BJ (cell line): Measurements from ENCODE around the gene VIPR1. TPM values are rescaled to one million over a fixed set of nuclear protein-coding genes. Genes with fewer than 3 reads are reported as not detected.

ENCODE experiments used
- CTCF ChIA-PET: fragments of 350-600 bp; formaldehyde crosslinking; extraction: SDS; loops from one replicate; lab custom pipeline; 2021; ENCODE audit warnings: antibody characterized with exemption, inconsistent platforms; lab: Yijun Ruan, JAX
- POLR2A ChIA-PET: fragments of 300-600 bp; sonication (Branson Sonifier 250); formaldehyde crosslinking; extraction: SDS; loops from one replicate; lab custom pipeline; 2021; ENCODE audit warnings: antibody characterized with exemption; lab: Charles Lee
- DNase-seq: peaks from one replicate; pipeline ENCODE4 v3.0.0-alpha.2; 2011; ENCODE audit warnings: low read depth
- H3K27me3 ChIP-seq: 2 replicates; pipeline ENCODE4 v1.6.0; 2011; ENCODE audit warnings: low read length; ENCODE audit not compliant: control insufficient read depth, insufficient read depth
- H3K36me3 ChIP-seq: 2 replicates; pipeline ENCODE4 v1.5.1; 2011; ENCODE audit warnings: low read length; ENCODE audit not compliant: control insufficient read depth, insufficient read depth
- H3K4me3 ChIP-seq: 2 replicates; pipeline ENCODE4 v1.5.1; 2011; ENCODE audit warnings: low read depth, mild to moderate bottlenecking, control low read depth, low read length
- polyA plus RNA-seq: library from polyadenylated mRNA; depleted of rRNA; stranded (reverse); fragments of >200 nt; gene quantifications from 2 replicates; pipeline ENCODE4 v1.2.3, GENCODE V29; 2011
- TF ChIP-seq, protein P1 (sequence below): IDR thresholded peaks from 2 replicates; pipeline ENCODE4 v1.5.1; 2011; ENCODE audit warnings: low read depth, mild to moderate bottlenecking, control low read depth, inconsistent platforms, low read length, moderate library complexity; ENCODE audit not compliant: insufficient read depth

The VIPR1 gene
- polyA plus RNA-seq, 1 experiment: not detected

DNA sequence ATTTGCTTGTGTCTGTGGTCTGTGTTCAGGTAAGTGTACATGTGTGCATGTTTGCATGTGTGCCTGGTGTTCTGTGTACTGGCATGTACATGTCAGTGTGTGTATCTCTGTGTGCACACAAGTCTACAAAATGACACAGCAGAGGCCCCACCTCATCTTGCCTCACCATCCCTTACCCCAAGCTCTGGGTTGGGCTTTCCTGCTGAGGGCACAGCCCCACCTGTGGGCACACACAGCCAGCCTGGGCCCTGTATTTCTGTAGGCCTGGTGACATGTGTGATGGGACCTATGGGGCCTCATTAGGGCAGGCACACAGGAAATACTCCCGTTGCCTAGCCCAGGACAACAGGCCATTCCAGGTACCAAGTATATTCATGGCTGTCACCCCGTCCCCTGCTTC, 13.5 kb downstream of the VIPR1 start:
- ChIA-PET POLR2A (no interaction called here), CTCF (no interaction called here)

DNA sequence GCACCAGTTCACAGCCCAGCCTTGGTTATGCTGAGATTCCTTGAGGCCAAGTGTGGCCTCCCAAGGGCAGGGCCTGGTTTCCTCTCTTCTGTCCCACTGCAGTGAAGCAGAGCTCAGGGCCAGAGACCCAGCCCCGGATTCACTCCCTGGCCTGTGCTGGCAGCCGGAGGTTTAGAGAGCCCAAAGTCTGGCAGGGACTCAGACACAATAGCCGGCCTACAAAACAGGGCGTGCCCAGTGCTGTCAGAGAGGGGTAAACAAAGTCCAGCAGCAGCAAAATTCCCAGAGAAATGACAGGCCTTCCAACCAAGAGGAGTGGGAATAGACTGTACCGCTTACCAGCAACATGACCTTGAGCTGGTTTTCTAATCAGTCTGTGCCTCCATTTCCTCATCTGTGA, 14.0 kb downstream of the VIPR1 start:
- Histone ChIP-seq H3K36me3 (no peaks in the 10 kb centered on the region), H3K4me3 (no peak overlapping the region), H3K27me3 (peaks cover 2% of the 10 kb centered on the region; the same call in 1 of the 2 replicates)
- POLR2A ChIA-PET: no interaction called here
- TF ChIP-seq, protein P1, sequence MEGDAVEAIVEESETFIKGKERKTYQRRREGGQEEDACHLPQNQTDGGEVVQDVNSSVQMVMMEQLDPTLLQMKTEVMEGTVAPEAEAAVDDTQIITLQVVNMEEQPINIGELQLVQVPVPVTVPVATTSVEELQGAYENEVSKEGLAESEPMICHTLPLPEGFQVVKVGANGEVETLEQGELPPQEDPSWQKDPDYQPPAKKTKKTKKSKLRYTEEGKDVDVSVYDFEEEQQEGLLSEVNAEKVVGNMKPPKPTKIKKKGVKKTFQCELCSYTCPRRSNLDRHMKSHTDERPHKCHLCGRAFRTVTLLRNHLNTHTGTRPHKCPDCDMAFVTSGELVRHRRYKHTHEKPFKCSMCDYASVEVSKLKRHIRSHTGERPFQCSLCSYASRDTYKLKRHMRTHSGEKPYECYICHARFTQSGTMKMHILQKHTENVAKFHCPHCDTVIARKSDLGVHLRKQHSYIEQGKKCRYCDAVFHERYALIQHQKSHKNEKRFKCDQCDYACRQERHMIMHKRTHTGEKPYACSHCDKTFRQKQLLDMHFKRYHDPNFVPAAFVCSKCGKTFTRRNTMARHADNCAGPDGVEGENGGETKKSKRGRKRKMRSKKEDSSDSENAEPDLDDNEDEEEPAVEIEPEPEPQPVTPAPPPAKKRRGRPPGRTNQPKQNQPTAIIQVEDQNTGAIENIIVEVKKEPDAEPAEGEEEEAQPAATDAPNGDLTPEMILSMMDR: no peak
- CTCF ChIA-PET: no interaction called here
- no peak for DNase-seq

More for the DNA sequence above, 13.5 kb downstream of the VIPR1 start:
- Histone ChIP-seq H3K4me3 (no peak overlapping the region), H3K27me3 (peaks cover 2% of the 10 kb centered on the region; the same call in 1 of the 2 replicates), H3K36me3 (no peaks in the 10 kb centered on the region)
- TF ChIP-seq, protein P1: no peak
- DNase-seq: no peak

DNA sequence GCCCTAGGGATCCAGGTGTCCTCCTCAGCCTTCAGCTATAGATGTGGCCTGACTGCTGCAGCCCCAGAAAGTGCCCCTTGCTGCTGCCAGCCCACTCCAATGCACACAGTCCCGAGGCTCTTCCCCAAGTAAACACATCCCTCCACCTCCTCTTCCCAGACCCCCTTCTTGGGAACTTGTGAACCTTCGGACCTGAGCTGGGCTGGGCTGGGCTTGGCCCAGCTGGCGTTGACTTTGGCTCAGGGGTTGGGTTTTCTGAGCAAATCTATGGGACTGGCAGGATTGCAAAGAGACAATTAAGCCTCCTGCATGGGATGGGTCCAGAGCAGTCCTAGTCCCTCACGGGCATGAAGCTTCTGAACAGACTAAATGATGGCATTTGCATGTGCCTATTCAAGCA, 14.7 kb downstream of the VIPR1 start:
- no peak overlapping the region for H3K4me3 ChIP-seq
- POLR2A ChIA-PET: no interaction called here
- no peaks in the 10 kb centered on the region; the same call in 1 of the 2 replicates for H3K27me3 ChIP-seq
- DNase-seq: no peak
- TF ChIP-seq, protein P1: no peak
- CTCF ChIA-PET: no interaction called here
- H3K36me3 ChIP-seq: no peaks in the 10 kb centered on the region

DNA sequence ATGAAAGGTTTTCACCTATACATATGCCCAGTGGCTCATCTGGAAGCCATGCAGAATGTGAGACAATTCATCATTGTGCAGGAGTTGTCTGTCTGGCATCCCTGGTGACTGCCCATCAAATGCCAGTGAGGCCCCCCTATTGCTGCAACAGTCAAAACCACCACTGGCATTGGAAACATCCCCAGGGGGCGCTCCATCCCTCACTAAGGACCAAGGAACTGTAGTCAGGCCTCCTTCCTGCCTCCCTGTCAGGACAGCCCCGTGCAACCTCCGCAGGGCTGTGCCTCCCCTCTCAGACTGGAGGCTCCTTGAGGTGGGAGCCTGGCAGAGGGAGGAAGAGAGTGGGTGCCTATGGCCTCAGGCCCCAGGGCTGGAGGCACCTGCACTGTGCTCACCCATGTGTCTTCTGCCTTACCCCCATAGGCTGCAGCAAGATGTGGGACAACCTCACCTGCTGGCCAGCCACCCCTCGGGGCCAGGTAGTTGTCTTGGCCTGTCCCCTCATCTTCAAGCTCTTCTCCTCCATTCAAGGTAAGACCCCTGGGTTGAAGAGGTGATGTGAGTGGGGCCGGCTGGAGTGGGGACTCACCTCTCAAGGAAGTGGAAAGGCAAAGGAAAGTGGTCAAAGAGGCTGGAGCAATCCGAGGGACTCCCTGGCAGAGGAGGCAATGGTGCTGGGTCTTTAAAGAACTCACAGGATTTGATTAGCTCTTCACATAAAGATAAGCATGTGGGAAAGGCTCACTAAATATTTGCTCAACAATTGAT, 16.5 kb downstream of the VIPR1 start:
- no peaks in the 10 kb centered on the region for H3K36me3 ChIP-seq
- TF ChIP-seq, protein P1: 0 out of 2 replicates have a peak, but pooled peaks have one; percentile 5
- DNase-seq: no peak
- ChIA-PET CTCF (interaction anchor here (1.9 kb wide), 1 partner anchor 18 kb away, joined by 6 read pairs; no protein-coding TSS in a partner anchor), POLR2A (no interaction called here)
- no peaks in the 10 kb centered on the region for H3K27me3 ChIP-seq
- no peak overlapping the region for H3K4me3 ChIP-seq

DNA sequence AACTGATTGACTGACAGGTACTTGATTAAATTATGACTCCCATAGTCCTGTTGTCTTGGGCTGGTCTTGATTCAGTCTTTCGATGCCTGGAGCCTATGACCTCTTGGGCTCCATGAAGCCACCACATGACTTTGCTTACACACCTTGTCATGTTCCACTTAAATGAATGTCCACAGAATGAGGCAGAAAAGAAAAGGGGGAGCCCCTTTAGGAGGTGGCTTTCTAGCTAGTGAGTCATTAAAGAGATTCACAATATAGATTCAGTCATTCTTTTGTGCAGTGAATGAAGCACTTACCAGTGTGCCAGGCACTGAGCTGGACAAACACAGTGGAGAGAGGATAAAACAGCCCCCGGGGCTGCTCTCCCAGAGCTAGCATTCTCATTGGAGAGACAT, 17.1 kb downstream of the VIPR1 start:
- POLR2A ChIA-PET: no interaction called here

More for the DNA sequence above, 17.1 kb downstream of the VIPR1 start:
- CTCF ChIA-PET: interaction anchor here (1.9 kb wide), 1 partner anchor 18 kb away, joined by 6 read pairs; no protein-coding TSS in a partner anchor
- Histone ChIP-seq H3K27me3 (no peaks in the 10 kb centered on the region), H3K4me3 (no peak overlapping the region), H3K36me3 (no peaks in the 10 kb centered on the region)
- TF ChIP-seq, protein P1: no peak
- DNase-seq: no peak
